Epithelial cell of esophagus (primary cell): Measurements from ENCODE around the gene MT1B.
"Not testable (repeated sequence)": the region's sequence is repeated elsewhere in the genome, so short reads cannot be mapped to it uniquely, and the experiment has no call there.

Experiments
- DNase-seq: peaks from one replicate; pipeline ENCODE4 v3.0.0; 2010; ENCODE audit warnings: low read depth
- H3K4me3 ChIP-seq: 2 replicates; pipeline ENCODE4 v1.5.1; 2011; ENCODE audit warnings: mild to moderate bottlenecking, low read length, control low read depth
- CTCF ChIP-seq: IDR thresholded peaks from 2 replicates; pipeline ENCODE4 v1.5.1; 2011; ENCODE audit warnings: low read depth, mild to moderate bottlenecking, low read length, control low read depth, inconsistent platforms; ENCODE audit not compliant: insufficient read depth; ENCODE audit errors: missing control alignments

Gene MT1B

GRCh38 chr16:56657555-56658326 is 6.1 kb downstream of the MT1B start, which contains the start of gene MT1F:
Gene MT1F, plus strand, starts transcription at chr16:56657959. Its CDS starts 100 bp downstream, at chr16:56658059.
- TF ChIP-seq CTCF: no peak
- H3K4me3 ChIP-seq: peak within 1 kb of the TSS; percentile 43
- peak; percentile 91 for DNase-seq

- H3K4me3 ChIP-seq: peak overlapping the region; percentile 43
- no peak for TF ChIP-seq CTCF
- DNase-seq: no peak
Measured at GRCh38 chr16:56658327-56658875, 6.7 kb downstream of the MT1B start.

GRCh38 chr16:56662357-56663354 is 11.0 kb downstream of the MT1B start:
- TF ChIP-seq CTCF: no peak
- no peak overlapping the region for H3K4me3 ChIP-seq
- no peak for DNase-seq

GRCh38 chr16:56664506-56664905 is 12.8 kb downstream of the MT1B start:
- no peak for DNase-seq
- no peak overlapping the region for H3K4me3 ChIP-seq

GRCh38 chr16:56665286-56666261 is 13.9 kb downstream of the MT1B start:
- not testable (repeated sequence) for H3K4me3 ChIP-seq, DNase-seq

More at GRCh38 chr16:56664506-56664905, 12.8 kb downstream of the MT1B start:
- TF ChIP-seq CTCF: no peak

GRCh38 chr16:56667581-56668571 is 16.2 kb downstream of the MT1B start, which contains the start of gene MT1G:
Gene MT1G, minus strand, starts transcription at chr16:56668065. Its CDS starts 72 bp downstream, at chr16:56667993.
- H3K4me3 ChIP-seq: no peak within 1 kb of the TSS
- no peak for TF ChIP-seq CTCF
- DNase-seq: no peak
